HepG2 (cell line): ENCODE measurements around the gene C20orf144. TPM values are rescaled to one million over a fixed set of nuclear protein-coding genes. Genes with fewer than 3 reads are reported as not detected.

Experiments used
- ATAC-seq: fragments of 200-7000 bp; cut with Tn5 transposase; 3 replicates; pipeline ENCODE4 v1.9.1; 2020; ENCODE audit warnings: mild to moderate bottlenecking, moderate library complexity
- BruUV-seq: library from RNA; stranded (reverse); fragments of 400-500 nt; replicated peaks from 2 replicates; lab custom pipeline; 2021; lab: Mats Ljungman, UMichigan
- CTCF ChIA-PET: fragments of 300-600 bp; formaldehyde crosslinking; extraction: SDS; loops from one replicate; lab custom pipeline; 2021; ENCODE audit warnings: low total read pairs, inconsistent platforms, low intra/inter-chr PET ratio; lab: Yijun Ruan, JAX
- POLR2A ChIA-PET: fragments of 350-600 bp; sonication (Branson Sonifier 250); formaldehyde crosslinking; loops from one replicate; lab custom pipeline; 2020; ENCODE audit warnings: antibody characterized with exemption, inconsistent platforms; lab: Yijun Ruan, JAX
- DNase-seq: peaks from one replicate; pipeline ENCODE4 v3.0.0-alpha.2; 2015; ENCODE audit warnings: low spot score
- FAIRE-seq: peaks from 3 replicates; lab custom pipeline; 2011; peaks lifted over from hg19 to GRCh38; lab: Jason Lieb, UNC
- H2AFZ ChIP-seq: one replicate; pipeline ENCODE4 v1.6.1; 2011; ENCODE audit warnings: low read length, inconsistent platforms
- H3K27ac ChIP-seq: fragments of 300-600 bp; 3 replicates; pipeline ENCODE4 v1.8.0; 2011; ENCODE audit warnings: mixed run types, mild to moderate bottlenecking, mixed read lengths, low read length, inconsistent platforms; ENCODE audit not compliant: insufficient read depth; ENCODE audit errors: extremely low read length
- H3K27me3 ChIP-seq, 2 experiments: fragments of 200-600 bp in 1 of 2; 2 replicates in 1 of 2; 3 replicates in 1 of 2; pipeline versions ENCODE4 v1.6.0 to v1.8.0; 2011; ENCODE audit warnings: low read length in 2 of 2, mild to moderate bottlenecking in 2 of 2, moderate library complexity in 2 of 2, inconsistent platforms in 1 of 2; ENCODE audit not compliant: insufficient read depth in 2 of 2, control insufficient read depth in 1 of 2
- H3K36me3 ChIP-seq, 2 experiments: fragments of 200-600 bp in 1 of 2; replicated peaks in 1 of 2; 2 replicates in 1 of 2; 3 replicates in 1 of 2; pipeline versions ENCODE4 v1.5.1 to v1.8.0; 2011; ENCODE audit warnings: low read length in 2 of 2, inconsistent platforms in 1 of 2; ENCODE audit not compliant: insufficient read depth in 2 of 2, control insufficient read depth in 1 of 2
- H3K4me1 ChIP-seq: 2 replicates; pipeline ENCODE4 v1.5.1; 2012; ENCODE audit warnings: low read length, inconsistent platforms; ENCODE audit not compliant: insufficient read depth
- H3K4me2 ChIP-seq: 2 replicates; pipeline ENCODE4 v1.6.0; 2011; ENCODE audit warnings: low read depth, low read length, inconsistent platforms
- H3K4me3 ChIP-seq, 3 experiments: fragments of 200-600 bp in 1 of 3; sonication (generic), shearing (Covaris generic) in 1 of 3; replicated peaks in 1 of 3; 2 replicates each; pipeline ENCODE4 v1.5.1; 2011 to 2016; ENCODE audit warnings: low read length in 3 of 3, inconsistent platforms in 2 of 3, low read depth in 2 of 3, mild to moderate bottlenecking in 2 of 3, control low read depth in 1 of 3, mixed read lengths in 1 of 3; ENCODE audit not compliant: insufficient read depth in 1 of 3
- H3K79me2 ChIP-seq: one replicate; pipeline ENCODE4 v1.6.1; 2011; ENCODE audit warnings: low read length, inconsistent platforms; ENCODE audit not compliant: insufficient read depth
- H3K9ac ChIP-seq: 2 replicates; pipeline ENCODE4 v1.6.0; 2011; ENCODE audit warnings: mild to moderate bottlenecking, low read depth, low read length, inconsistent platforms; ENCODE audit not compliant: insufficient read depth
- H3K9me3 ChIP-seq: 2 replicates; pipeline ENCODE4 v1.5.1; 2012; ENCODE audit warnings: mild to moderate bottlenecking, low read length
- H4K20me1 ChIP-seq: 2 replicates; pipeline ENCODE4 v1.6.0; 2011; ENCODE audit warnings: inconsistent platforms, mild to moderate bottlenecking, low read length, moderate library complexity; ENCODE audit not compliant: insufficient read depth
- ATRX ChIP-seq: sonication (generic); formaldehyde crosslinking; IDR thresholded peaks from 2 replicates; pipeline ENCODE4 v1.4.0; 2020; ENCODE audit warnings: missing genetic modification reagents, borderline replicate concordance
- E2F5 ChIP-seq: sonication (generic); formaldehyde crosslinking; conservative IDR thresholded peaks from 2 replicates; pipeline ENCODE4 v1.4.0; 2020; ENCODE audit warnings: missing genetic modification reagents
- KLF16 ChIP-seq, 2 experiments: sonication (generic) in 1 of 2; formaldehyde crosslinking in 1 of 2; IDR thresholded peaks; 2 replicates each; pipeline versions ENCODE4 v1.6.1 to v1.8.0; 2016 to 2023; ENCODE audit warnings: missing genetic modification reagents in 2 of 2, missing compliant biosample characterization in 1 of 2
- MED8 ChIP-seq: sonication (generic); formaldehyde crosslinking; IDR thresholded peaks from 2 replicates; pipeline ENCODE4 v1.8.1; 2023; ENCODE audit warnings: mild to moderate bottlenecking, missing genetic modification reagents; ENCODE audit not compliant: insufficient replicate concordance
- RAD51 ChIP-seq: fragments of 450-650 bp; IDR thresholded peaks from 2 replicates; pipeline ENCODE4 v1.6.1; 2016; ENCODE audit warnings: borderline replicate concordance
- ZNF10 ChIP-seq: sonication (generic); formaldehyde crosslinking; IDR thresholded peaks from 2 replicates; pipeline ENCODE4 v1.4.0; 2020; ENCODE audit warnings: mild to moderate bottlenecking, low read depth, missing genetic modification reagents, borderline replicate concordance
- ZNF777 ChIP-seq: sonication (generic); formaldehyde crosslinking; IDR thresholded peaks from 2 replicates; pipeline ENCODE4 v1.4.0; 2020; ENCODE audit warnings: missing genetic modification reagents
- WGBS: methylation state at CpG from one replicate; pipeline ENCODE4 v1.1.6; 2017; ENCODE audit warnings: low lambda C conversion rate; 5-methylcytosine and 5-hydroxymethylcytosine counted together
- in situ Hi-C: cut with HindIII; loops from 2 replicates; pipeline ENCODE4 v1.10.0; 2017; ENCODE audit warnings: low pct_unique_long_range_greater_than_20kb; ENCODE audit not compliant: extremely low pct_ligation_motif_present
- intact Hi-C: fragments of 100-400 bp; cut with micrococcal nuclease; formaldehyde crosslinking; loops from one replicate; pipeline ENCODE4 v1.10.0; 2022; ENCODE audit not compliant: unreplicated experiment
- polyA plus RNA-seq, 8 experiments: library from polyadenylated mRNA; depleted of rRNA in 3 of 8; stranded (reverse) in 7 of 8; unstranded in 1 of 8; fragments of >200 nt; fragmentation: Illumina TruSeq in 4 of 8; extraction: Trizol in 4 of 8; gene quantifications; 2 replicates each; pipeline versions ENCODE4 v1.2.1 to v1.2.3, GENCODE V29; 2011 to 2016; ENCODE audit warnings: low read depth in 4 of 8, missing spikeins in 1 of 8, mixed read lengths in 1 of 8; ENCODE audit not compliant: insufficient read depth in 1 of 8
- total RNA-seq, 5 experiments: library from RNA; depleted of rRNA; stranded (reverse); fragments of >200 nt; fragmentation: Illumina TruSeq; extraction: Trizol; gene quantifications; 2 replicates each; pipeline ENCODE4 v1.2.3, GENCODE V29; 2016; ENCODE audit warnings: low read depth in 1 of 5
- TF ChIP-seq, protein P1 (sequence below): fragments of 450-650 bp; IDR thresholded peaks from 2 replicates; pipeline ENCODE4 v1.6.1; 2017; ENCODE audit warnings: mild to moderate bottlenecking
- TF ChIP-seq, protein P2 (sequence below): sonication (generic); formaldehyde crosslinking; IDR thresholded peaks from 2 replicates; pipeline ENCODE4 v1.4.0; 2020; ENCODE audit warnings: missing genetic modification reagents, borderline replicate concordance

Gene C20orf144
- total and polyA plus RNA-seq, 2 of the 13 experiments (the other 11 are each of a cell fraction or from before 2014, with no cell fraction given) = 0.09 to 0.16 TPM

DNA sequence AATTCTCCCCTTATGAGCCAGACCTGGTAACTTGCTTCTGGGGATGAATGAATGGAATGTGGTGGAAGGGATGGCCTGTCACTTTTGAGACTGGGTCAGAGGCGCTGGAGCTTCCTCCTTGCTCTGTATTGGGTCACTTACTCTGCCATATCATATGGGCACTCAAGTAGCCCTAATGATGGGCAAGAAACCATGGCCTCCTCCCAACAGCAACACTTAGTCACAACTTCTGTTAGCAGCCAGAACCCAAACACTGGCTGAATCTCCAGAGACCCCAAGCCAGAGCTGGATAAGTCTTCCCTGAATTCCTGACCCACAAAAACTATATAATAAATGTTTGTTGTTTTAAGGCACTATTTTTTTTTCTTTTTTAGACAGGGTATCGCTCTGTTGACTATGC lies 18.6 kb downstream of the C20orf144 start:
- no peaks in the 10 kb centered on the region for H3K27me3 ChIP-seq
- H3K9me3 ChIP-seq = no peaks in the 10 kb centered on the region
- BruUV-seq = no TSS peak
- H3K9ac ChIP-seq = no peak overlapping the region
- no peak overlapping the region for H3K27ac ChIP-seq
- in situ Hi-C loops = no loop called here
- 95% methylated on average over 2 of the region's 2 CpGs for WGBS
- H3K79me2 ChIP-seq = peaks cover 21% of the 10 kb centered on the region
- H3K4me3 ChIP-seq = no peak overlapping the region
- H3K4me1 ChIP-seq = peaks cover 23% of the 10 kb centered on the region
- no peak overlapping the region for H3K4me2 ChIP-seq
- H4K20me1 ChIP-seq = no peaks in the 10 kb centered on the region
- ATAC-seq = no peak
- ChIA-PET POLR2A (interaction anchor here (1.0 to 1.9 kb wide), 2 partner anchors 17 to 313 kb away, joined by 3 to 5 read pairs; partner anchors contain the start of gene RALY), CTCF (no interaction called here)
- no peak for TF ChIP-seq MED8 (CRISPR knock-in tag)
- intact Hi-C loops = no loop called here
- no peak overlapping the region for H2AFZ ChIP-seq
- FAIRE-seq = no peak
- peaks cover 9 to 28% of the 10 kb centered on the region in 2 experiments; a peak in 4 of 5 replicates for H3K36me3 ChIP-seq
- no peak for DNase-seq

GRCh38 chr20:33681288-33681687 lies 19.2 kb downstream of the C20orf144 start:
- CTCF ChIA-PET = no interaction called here
- ATAC-seq = no peak
- WGBS = 97% methylated on average over 5 of the region's 5 CpGs
- no peak for TF ChIP-seq KLF16 (CRISPR knock-in tag; IDR thresholded peaks at IDR 0.05)
- TF ChIP-seq ZNF10 (CRISPR knock-in tag) = no peak
- no peak for TF ChIP-seq RAD51
- TF ChIP-seq E2F5 = no peak
- TF ChIP-seq, protein P1, sequence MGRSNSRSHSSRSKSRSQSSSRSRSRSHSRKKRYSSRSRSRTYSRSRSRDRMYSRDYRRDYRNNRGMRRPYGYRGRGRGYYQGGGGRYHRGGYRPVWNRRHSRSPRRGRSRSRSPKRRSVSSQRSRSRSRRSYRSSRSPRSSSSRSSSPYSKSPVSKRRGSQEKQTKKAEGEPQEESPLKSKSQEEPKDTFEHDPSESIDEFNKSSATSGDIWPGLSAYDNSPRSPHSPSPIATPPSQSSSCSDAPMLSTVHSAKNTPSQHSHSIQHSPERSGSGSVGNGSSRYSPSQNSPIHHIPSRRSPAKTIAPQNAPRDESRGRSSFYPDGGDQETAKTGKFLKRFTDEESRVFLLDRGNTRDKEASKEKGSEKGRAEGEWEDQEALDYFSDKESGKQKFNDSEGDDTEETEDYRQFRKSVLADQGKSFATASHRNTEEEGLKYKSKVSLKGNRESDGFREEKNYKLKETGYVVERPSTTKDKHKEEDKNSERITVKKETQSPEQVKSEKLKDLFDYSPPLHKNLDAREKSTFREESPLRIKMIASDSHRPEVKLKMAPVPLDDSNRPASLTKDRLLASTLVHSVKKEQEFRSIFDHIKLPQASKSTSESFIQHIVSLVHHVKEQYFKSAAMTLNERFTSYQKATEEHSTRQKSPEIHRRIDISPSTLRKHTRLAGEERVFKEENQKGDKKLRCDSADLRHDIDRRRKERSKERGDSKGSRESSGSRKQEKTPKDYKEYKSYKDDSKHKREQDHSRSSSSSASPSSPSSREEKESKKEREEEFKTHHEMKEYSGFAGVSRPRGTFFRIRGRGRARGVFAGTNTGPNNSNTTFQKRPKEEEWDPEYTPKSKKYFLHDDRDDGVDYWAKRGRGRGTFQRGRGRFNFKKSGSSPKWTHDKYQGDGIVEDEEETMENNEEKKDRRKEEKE = no peak
- TF ChIP-seq ZNF777 (CRISPR knock-in tag) = no peak
- TF ChIP-seq, protein P2, sequence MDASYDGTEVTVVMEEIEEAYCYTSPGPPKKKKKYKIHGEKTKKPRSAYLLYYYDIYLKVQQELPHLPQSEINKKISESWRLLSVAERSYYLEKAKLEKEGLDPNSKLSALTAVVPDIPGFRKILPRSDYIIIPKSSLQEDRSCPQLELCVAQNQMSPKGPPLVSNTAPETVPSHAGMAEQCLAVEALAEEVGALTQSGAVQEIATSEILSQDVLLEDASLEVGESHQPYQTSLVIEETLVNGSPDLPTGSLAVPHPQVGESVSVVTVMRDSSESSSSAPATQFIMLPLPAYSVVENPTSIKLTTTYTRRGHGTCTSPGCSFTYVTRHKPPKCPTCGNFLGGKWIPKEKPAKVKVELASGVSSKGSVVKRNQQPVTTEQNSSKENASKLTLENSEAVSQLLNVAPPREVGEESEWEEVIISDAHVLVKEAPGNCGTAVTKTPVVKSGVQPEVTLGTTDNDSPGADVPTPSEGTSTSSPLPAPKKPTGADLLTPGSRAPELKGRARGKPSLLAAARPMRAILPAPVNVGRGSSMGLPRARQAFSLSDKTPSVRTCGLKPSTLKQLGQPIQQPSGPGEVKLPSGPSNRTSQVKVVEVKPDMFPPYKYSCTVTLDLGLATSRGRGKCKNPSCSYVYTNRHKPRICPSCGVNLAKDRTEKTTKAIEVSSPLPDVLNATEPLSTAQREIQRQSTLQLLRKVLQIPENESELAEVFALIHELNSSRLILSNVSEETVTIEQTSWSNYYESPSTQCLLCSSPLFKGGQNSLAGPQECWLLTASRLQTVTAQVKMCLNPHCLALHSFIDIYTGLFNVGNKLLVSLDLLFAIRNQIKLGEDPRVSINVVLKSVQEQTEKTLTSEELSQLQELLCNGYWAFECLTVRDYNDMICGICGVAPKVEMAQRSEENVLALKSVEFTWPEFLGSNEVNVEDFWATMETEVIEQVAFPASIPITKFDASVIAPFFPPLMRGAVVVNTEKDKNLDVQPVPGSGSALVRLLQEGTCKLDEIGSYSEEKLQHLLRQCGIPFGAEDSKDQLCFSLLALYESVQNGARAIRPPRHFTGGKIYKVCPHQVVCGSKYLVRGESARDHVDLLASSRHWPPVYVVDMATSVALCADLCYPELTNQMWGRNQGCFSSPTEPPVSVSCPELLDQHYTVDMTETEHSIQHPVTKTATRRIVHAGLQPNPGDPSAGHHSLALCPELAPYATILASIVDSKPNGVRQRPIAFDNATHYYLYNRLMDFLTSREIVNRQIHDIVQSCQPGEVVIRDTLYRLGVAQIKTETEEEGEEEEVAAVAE = no peak
- TF ChIP-seq ATRX = no peak

More at GRCh38 chr20:33681288-33681687, 19.2 kb downstream of the C20orf144 start:
- Histone ChIP-seq H3K27me3 (no peaks in the 10 kb centered on the region), H3K9ac (no peak overlapping the region), H3K36me3 (peaks cover 9 to 28% of the 10 kb centered on the region in 2 experiments; a peak in 4 of 5 replicates), H3K27ac (no peak overlapping the region), H2AFZ (no peak overlapping the region), H4K20me1 (no peaks in the 10 kb centered on the region), H3K4me2 (no peak overlapping the region), H3K79me2 (peaks cover 21% of the 10 kb centered on the region), H3K4me3 (no peak overlapping the region), H3K4me1 (peaks cover 19% of the 10 kb centered on the region), H3K9me3 (no peaks in the 10 kb centered on the region)
- in situ Hi-C loops (no loop called here), intact Hi-C loops (no loop called here)
- POLR2A ChIA-PET = interaction anchor here (0.6 to 1.9 kb wide), 3 partner anchors 18 to 312 kb away, joined by 3 to 5 read pairs (median 3); partner anchors contain the start of gene RALY
- DNase-seq = no peak
- no TSS peak for BruUV-seq
- peak; percentile 48 for FAIRE-seq
